HS-27A (cell line): ENCODE results near the gene VWA7.

ENCODE experiments used
- DNase-seq: peaks from one replicate; pipeline ENCODE4 v3.0.0-alpha.2; 2012; ENCODE audit warnings: low read depth, missing footprints

VWA7 gene

DNA sequence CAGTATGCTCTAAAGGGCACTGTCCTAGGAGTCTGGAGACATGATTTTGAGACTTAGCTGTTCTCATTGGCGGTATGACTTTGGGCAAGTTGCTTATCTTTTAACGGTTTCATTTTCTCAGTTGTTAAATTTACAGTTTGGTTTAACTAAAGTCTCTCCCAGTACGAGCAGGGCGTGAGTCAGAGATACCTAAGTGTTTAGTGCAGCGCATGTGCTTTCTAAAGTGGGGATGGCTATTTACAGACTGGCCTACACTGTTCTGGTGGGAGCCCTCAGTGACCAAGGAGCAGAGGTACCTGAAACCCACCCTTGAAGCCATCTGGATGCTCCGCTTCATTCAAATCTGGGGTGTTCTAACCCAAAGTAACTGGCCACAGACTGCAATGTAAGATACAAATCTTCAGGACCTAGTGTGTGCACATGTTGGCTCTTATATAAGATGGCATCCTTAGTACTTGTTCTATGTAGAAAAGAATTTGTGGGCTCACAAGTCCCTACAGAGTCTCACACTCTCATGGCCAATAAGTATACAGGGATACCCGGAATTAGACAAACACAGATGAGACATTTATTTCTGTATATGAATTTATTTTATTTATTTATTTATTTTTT lies 26.6 kb downstream of the VWA7 start:
- DNase-seq, result no peak

DNA sequence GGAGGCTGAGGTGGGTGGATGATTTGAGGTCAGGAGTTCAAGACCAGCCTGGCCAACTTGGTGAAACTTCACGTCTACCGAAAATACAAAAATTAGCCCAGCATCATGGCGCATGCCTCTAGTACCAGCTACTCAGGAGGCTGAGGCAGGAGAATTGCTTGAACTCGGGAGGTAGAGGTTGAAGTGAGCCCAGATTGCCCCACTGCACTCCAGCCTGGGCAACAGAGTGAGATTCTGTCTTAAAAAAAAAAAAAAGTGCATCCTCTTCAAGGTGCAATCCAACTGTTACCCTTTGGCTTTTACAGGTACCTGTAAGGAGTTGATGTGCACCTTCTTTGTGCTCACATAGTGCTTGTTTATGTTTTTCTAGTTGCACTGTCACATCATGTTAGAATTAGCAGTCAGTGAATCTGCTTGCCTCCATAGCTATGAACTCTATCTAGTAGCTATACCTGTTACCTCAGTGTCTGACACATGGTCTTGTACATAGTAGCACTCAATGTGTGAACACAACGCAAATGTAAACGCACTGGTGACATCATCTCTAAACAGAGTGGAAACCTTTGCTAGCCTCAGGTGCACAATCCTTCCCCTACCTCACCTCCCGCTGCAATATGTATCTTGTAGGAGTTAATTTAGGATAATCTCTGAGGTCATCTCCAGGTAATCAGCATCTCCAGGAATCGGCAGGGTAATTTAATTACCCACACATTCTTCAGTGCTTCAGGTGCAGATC lies 27.7 kb downstream of the VWA7 start:
- DNase-seq, result no peak

GRCh38 chr6:31744422-31744821 lies 32.7 kb downstream of the VWA7 start:
- no peak for DNase-seq

GRCh38 chr6:31742894-31743293 lies 34.2 kb downstream of the VWA7 start:
- no peak for DNase-seq

DNA sequence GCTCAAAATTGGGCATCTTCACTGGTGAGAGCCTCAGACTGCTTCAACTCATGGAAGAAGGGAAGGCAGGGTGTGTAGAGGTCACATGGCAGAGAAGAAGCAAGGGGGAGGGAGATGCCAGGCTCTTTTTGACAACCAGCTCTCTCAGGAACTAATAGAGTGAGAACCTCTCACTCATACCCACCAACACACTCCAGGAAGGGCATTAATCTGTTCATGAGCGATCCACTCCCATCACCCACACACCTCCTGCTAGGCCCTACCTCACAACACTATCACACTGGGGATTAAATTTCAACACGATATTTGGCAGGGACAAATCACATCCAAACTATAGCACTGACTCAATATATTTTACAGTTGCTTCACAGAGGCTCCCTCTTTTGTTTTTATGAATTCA lies 35.3 kb downstream of the VWA7 start:
- DNase-seq, result no peak

- no peak for DNase-seq
These were observed 36.5 kb downstream of the VWA7 start for GRCh38 chr6:31740397-31741223.

DNA sequence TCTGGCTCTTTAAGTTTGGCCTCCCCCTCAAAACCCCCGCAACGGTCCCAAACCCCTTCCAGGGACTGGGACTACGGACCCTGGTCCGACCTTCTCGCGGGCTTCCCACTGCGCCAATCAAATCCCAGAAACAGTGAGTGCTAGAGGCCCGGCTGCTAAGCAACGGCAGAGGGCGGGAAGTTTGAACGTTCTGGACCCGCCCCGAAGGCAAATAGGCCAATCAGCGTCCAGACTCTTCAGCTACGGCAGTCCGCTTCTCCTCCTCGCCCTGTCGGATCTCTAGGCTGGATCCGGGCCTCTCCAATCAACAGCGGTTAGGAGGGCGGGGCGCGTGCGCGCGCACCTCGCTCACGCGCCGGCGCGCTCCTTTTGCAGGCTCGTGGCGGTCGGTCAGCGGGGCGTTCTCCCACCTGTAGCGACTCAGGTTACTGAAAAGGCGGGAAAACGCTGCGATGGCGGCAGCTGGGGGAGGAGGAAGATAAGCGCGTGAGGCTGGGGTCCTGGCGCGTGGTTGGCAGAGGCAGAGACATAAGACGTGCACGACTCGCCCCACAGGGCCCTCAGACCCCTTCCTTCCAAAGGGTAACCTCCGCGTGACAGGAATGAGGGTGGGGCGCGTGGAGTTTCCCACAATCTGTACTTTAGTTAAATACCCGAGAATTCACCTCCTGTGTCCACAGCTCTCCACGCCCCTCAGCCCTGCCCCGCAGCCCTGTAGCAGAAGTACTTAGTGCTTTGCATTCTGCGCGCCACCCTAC lies 37.3 kb downstream of the VWA7 start, which contains the start of gene MSH5:
Gene MSH5 (plus strand): TSS at position 367 of the 758 bp plus-strand sequence. CDS start 462 bp downstream, outside the sequence.
- peak; percentile 99 for DNase-seq

DNA sequence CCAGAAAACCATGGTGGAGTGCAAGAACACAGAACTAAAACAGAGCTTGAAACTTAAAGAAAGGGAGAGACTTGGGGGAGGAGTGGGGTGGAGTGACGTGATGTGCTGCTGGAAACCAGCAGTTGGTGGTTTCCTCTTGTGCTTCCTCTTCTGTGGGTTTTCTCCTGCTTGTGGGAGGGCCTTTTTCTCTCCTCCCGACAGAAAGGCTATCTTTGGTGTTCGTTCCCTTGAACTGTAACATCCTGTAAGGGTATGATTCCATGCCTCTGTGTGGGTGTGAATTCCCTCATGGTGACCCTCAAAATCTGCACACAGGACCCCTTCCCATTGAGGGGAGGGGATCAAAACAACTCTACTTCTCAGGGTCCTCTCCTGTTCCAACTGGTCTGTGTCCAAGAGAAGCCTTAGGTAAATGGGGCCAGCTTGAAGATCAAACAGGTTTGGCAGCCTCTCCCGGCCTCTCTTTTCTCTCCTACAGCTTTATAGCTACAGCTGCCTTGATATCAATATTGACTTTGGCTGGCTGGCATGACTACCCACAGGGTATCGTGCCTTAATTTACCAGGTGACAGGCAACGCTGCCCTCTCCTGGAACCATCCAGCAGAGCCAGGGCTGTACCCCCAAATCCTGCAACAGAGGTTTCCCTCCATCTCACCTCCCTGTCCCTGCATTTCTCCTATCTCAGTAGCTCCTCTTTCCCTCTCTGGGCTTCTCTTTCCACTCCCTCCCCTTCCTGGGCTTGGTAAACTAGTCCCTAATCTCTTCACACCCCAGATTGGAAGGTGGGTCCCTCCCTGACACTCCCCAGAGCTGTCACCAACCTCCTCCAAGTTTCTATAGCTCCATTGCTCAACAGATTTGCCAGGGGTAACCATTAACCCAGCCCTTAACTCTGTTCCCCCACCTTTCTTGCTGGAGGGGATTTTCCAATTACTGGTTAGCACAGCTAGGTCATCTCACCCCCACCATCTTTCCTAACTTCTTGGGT lies 38.8 kb downstream of the VWA7 start:
- peak; percentile 56 for DNase-seq

DNA sequence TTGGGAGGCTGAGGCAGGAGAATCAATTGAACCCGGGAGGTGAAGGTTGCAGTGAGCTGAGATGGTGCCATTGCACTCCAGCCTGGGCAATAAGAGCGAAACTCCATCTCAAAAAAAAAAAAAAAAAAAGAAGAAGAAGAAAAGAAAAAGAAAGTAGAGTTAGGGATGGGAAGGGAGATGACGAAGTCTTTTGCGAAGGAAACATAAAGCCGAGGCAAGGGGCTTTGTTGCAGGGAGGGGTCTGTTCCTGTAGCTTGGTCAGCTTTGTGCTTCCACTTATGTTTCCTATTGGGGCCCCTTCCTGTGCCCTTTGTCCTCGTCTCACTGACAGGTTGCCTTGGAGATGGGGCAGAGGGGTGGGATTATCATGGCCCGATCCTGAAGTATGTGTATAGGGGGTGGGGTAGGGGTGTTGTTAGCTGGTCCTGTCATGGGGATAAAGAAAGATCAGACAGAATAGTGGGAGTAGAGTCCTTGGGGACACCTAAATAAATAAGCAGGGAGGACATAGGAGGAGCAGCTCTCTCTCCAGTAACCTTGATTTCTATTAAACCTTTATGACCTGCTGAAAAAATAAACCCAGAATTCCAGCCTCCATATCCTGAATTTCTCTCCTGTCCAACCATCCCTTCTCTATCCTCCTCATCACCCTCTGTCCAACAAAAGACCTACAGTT lies 39.7 kb downstream of the VWA7 start:
- DNase-seq, result no peak

- no peak for DNase-seq
These were observed 40.3 kb downstream of the VWA7 start for GRCh38 chr6:31736768-31737314.

GRCh38 chr6:31736021-31736767 lies 40.9 kb downstream of the VWA7 start, which contains the start of gene CLIC1:
CLIC1 (minus strand) TSS chr6:31736530; CDS start chr6:31736300, 230 bp downstream.
- DNase-seq, result peak; percentile 68

GRCh38 chr6:31734821-31735406 lies 42.2 kb downstream of the VWA7 start:
- DNase-seq, result peak; percentile 66

- DNase-seq, result no peak
These were observed 42.8 kb downstream of the VWA7 start for GRCh38 chr6:31734247-31734820.

DNA sequence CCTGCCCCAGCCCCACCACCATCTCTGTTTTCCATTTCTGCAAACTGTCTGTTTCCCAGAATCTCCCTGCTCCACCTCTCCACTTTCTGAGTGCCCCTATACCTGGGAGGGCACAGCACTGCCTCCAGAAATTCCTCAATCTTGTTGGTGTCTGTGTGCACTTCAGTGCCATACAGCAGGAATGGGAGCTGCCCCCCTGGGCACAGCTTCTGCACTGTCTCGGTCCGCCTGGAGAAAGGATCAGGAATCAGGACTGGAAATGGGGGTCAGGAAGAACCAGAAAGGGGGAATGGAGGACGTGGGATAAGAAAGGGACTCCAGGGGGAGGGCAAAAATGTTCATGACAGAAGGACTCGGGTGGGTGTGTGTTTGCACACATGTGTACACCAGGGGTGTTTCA lies 43.4 kb downstream of the VWA7 start:
- no peak for DNase-seq

DNA sequence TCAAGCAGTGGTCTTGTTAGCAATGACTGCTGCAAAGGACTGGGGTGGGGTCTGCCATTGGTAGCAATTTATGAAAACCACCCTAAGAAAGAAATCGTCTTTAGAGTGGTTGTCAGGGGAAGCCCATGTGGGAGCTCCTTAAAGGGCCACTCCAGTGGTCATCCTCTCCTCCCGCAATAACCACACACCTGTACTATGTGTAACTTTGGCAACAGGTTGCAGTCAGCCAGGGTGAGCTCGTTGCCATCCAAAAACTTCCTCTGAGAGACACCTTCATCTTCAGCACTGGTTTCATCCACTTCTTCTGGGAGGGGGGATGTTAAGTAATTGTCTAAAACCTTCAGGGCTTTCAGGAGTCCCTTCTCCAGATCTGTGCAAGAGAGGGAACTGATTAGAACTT lies 45.1 kb downstream of the VWA7 start:
- no peak for DNase-seq

GRCh38 chr6:31730631-31731086 lies 46.5 kb downstream of the VWA7 start:
- DNase-seq, result no peak

DNA sequence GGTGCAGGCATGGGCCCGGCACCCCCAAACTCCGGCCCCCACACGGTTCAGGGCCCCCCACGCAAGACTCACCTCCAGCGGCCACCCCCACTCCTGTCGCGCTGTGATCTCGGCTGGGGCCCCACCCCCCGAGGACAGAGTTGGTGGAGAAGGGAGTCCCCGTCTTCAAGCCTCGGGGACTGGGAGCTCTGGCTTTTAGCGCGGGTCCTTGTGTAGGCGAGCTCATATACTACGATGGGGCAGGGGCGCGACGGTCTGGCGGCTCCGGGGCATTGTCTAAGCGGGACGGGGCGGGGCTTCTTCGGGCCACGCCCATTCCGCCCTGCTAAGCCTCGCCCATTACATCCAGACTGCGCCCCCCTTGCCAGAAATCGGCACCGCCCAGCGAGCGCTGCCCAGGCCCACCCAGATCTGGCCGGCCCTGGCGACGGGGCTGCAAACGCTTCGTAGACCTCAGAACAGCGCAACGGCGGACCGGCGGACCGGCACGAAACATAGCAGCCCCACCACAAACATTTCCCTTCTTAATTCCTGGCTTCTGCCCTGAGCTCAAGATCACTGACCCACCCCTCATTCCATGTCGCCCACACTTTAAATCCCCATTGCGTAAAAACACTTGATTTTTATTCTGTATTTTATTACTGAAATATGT lies 47.0 kb downstream of the VWA7 start:
- DNase-seq, result no peak

DNA sequence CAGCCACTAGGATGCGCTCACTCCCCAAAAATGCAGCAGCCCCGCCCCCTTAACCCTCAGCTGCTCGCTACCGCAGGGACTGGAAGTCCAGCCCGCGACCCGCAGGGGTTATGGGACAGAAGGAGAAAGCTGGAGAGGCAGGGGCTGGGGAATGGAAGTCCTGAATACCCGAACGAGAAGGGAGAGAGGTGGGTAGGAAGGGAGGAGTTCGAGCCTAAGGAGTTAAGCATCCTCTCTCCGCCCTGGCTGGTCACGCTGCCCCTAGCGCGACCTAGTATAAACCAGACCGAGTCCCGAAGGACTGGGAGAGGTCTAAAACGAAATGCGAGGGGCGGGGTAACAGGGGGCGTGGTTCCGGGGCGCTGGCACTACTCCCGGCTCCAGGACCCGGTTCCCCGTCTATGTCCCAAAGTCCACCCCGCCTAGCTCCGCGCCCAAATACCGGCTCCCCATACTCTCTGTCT lies 47.6 kb downstream of the VWA7 start:
- peak; percentile 88 for DNase-seq
